Erythroblast (primary cell): ENCODE data around the gene NMRK2.

Experiments used
- GATA1 ChIP-seq: IDR thresholded peaks from 2 replicates; pipeline ENCODE4 v1.6.1; 2011; ENCODE audit warnings: low read depth, mild to moderate bottlenecking, control low read depth, low read length, moderate library complexity
- POLR2A ChIP-seq: IDR thresholded peaks from 2 replicates; pipeline ENCODE4 v1.6.1; 2011; ENCODE audit warnings: mild to moderate bottlenecking, low read length

GRCh38 chr19:3890591-3890990 is 42.3 kb upstream of the NMRK2 start:
- TF ChIP-seq POLR2A: no peak
- TF ChIP-seq GATA1: no peak
